ENCODE measurements around the gene CABP7. TPM values are rescaled to one million over a fixed set of nuclear protein-coding genes. Genes with fewer than 3 reads are reported as not detected.

The CABP7 gene
- total and polyA plus RNA-seq, 2 donors (not counting 3 experiments of a cell fraction or from before 2014, with no cell fraction given) = not detected

GRCh38 chr22:29733362-29734201 is 13.8 kb downstream of the CABP7 start:
- Histone ChIP-seq H3K27me3 (ENCODE audit: control insufficient read depth in 2 of 2, insufficient read depth in 2 of 2, low read length in 2 of 2) (no peaks in the 10 kb centered on the region), H3K79me2 (ENCODE audit: control insufficient read depth, insufficient read depth, low read length) (no peaks in the 10 kb centered on the region), H3K36me3 (ENCODE audit: control insufficient read depth in 2 of 2, extremely low read depth in 1 of 2, insufficient read depth in 2 of 2, low read length in 2 of 2) (peaks cover 0 to 2% of the 10 kb centered on the region in 2 experiments), H3K9ac (replicated peaks; ENCODE audit: extremely low read depth, insufficient read depth, low read length) (no peak overlapping the region), H3K4me2 (ENCODE audit: insufficient read depth, low read length) (no peak overlapping the region), H3K27ac (ENCODE audit: insufficient read depth, low read depth, low read length) (no peak overlapping the region), H2AFZ (ENCODE audit: low read depth, low read length) (no peak overlapping the region), H3K9me3 (replicated peaks; ENCODE audit: control insufficient read depth, insufficient read depth, low read length) (no peaks in the 10 kb centered on the region), H3K4me1 (ENCODE audit: control insufficient read depth, extremely low read depth, insufficient read depth, low read length) (no peaks in the 10 kb centered on the region), H3K4me3 (replicated peaks in 1 of 3; ENCODE audit: insufficient read depth in 1 of 3, low read depth in 1 of 3, low read length in 3 of 3) (no peak overlapping the region), H3K9me1 (replicated peaks; ENCODE audit: control insufficient read depth, extremely low read depth, insufficient read depth, low read length) (no peaks in the 10 kb centered on the region), H4K20me1 (replicated peaks; ENCODE audit: control insufficient read depth, extremely low read depth, insufficient read depth, low read length) (no peaks in the 10 kb centered on the region)
- FAIRE-seq = no peak
- dilution Hi-C loops (cut with MboI; ENCODE audit: extremely low pct_ligation_motif_present, low sequenced_read_pairs) (no loop called here), intact Hi-C loops (cut with micrococcal nuclease) (no loop called here)
- no peak for DNase-seq (ENCODE audit: low read depth, low spot score)
- CTCF ChIA-PET = interaction anchor here (1.3 kb wide), 2 partner anchors 11 to 17 kb away, joined by 3 to 4 read pairs; no protein-coding TSS in a partner anchor
- no peak for TF ChIP-seq MAX (IDR thresholded peaks at IDR 0.05; ENCODE audit: insufficient read depth, insufficient read length)
- TF ChIP-seq MYC (IDR thresholded peaks at IDR 0.05; ENCODE audit: low read depth, low read length) = no peak
- TF ChIP-seq EZH2 (IDR thresholded peaks at IDR 0.05; ENCODE audit: borderline replicate concordance, low read depth, low read length, severe bottlenecking) = no peak
- TF ChIP-seq CTCF (IDR thresholded peaks at IDR 0.05; ENCODE audit: extremely low read depth in 1 of 2, insufficient read depth in 1 of 2, low read depth in 1 of 2, low read length in 2 of 2) = no peak
- TF ChIP-seq FOS (IDR thresholded peaks at IDR 0.05; ENCODE audit: borderline replicate concordance, insufficient read depth, low read length) = no peak
- TF ChIP-seq JUN (IDR thresholded peaks at IDR 0.05; ENCODE audit: borderline replicate concordance, insufficient read depth, insufficient read length, low read depth) = no peak
- TF ChIP-seq POLR2AphosphoS5 (IDR thresholded peaks at IDR 0.05; ENCODE audit: insufficient read depth, low read depth, low read length) = no peak
- no peak for TF ChIP-seq GATA2 (IDR thresholded peaks at IDR 0.05; ENCODE audit: insufficient read depth, insufficient read length, low read depth, low read length)
- TF ChIP-seq POLR2A (IDR thresholded peaks at IDR 0.05; ENCODE audit: low read depth, low read length) = no peak
- POLR2A ChIA-PET = no interaction called here
- no TSS peak for BruUV-seq (replicated peaks)

All from endothelial cell of umbilical vein (primary cell).